ENCODE measurements around the gene RUNDC3A.
"Not testable (repeated sequence)": the region's sequence is repeated elsewhere in the genome, so short reads cannot be mapped to it uniquely, and the experiment has no call there.

The RUNDC3A gene

GRCh38 chr17:44343510-44344209 is 35.3 kb downstream of the RUNDC3A start:
- no peak for DNase-seq (ENCODE audit: low read depth)

- DNase-seq (ENCODE audit: low read depth) = peak; percentile 79
Measured at GRCh38 chr17:44344939-44345453, 36.6 kb downstream of the RUNDC3A start, which contains the start of gene GRN. TSS of gene GRN (plus strand) at chr17:44345302. CDS start at chr17:44349165, 3,863 bp downstream.

- DNase-seq (ENCODE audit: low read depth) = peak; percentile 13
Measured at GRCh38 chr17:44345454-44346026, 37.1 kb downstream of the RUNDC3A start.

GRCh38 chr17:44346064-44346844 is 37.9 kb downstream of the RUNDC3A start:
- DNase-seq (ENCODE audit: low read depth) = no peak

- DNase-seq (ENCODE audit: low read depth) = not testable (repeated sequence)
Measured at GRCh38 chr17:44347206-44348055, 39.0 kb downstream of the RUNDC3A start.

GRCh38 chr17:44348234-44348987 is 40.0 kb downstream of the RUNDC3A start:
- DNase-seq (ENCODE audit: low read depth) = no peak

- DNase-seq (ENCODE audit: low read depth) = no peak
Measured at GRCh38 chr17:44348988-44349364, 40.6 kb downstream of the RUNDC3A start.

- no peak for DNase-seq (ENCODE audit: low read depth)
Measured at GRCh38 chr17:44349553-44350070, 41.2 kb downstream of the RUNDC3A start.

GRCh38 chr17:44350733-44351226 is 42.4 kb downstream of the RUNDC3A start:
- peak; percentile 77 for DNase-seq (ENCODE audit: low read depth)

- no peak for DNase-seq (ENCODE audit: low read depth)
Measured at GRCh38 chr17:44351464-44351863, 43.1 kb downstream of the RUNDC3A start.

GRCh38 chr17:44351961-44352827 is 43.8 kb downstream of the RUNDC3A start:
- no peak for DNase-seq (ENCODE audit: low read depth)

GRCh38 chr17:44352828-44353671 is 44.6 kb downstream of the RUNDC3A start:
- no peak for DNase-seq (ENCODE audit: low read depth)

- peak; percentile 13 for DNase-seq (ENCODE audit: low read depth)
Measured at GRCh38 chr17:44353672-44354331, 45.4 kb downstream of the RUNDC3A start.

- peak; percentile 48 for DNase-seq (ENCODE audit: low read depth)
Measured at GRCh38 chr17:44354582-44355561, 46.5 kb downstream of the RUNDC3A start.

GRCh38 chr17:44355642-44356099 is 47.3 kb downstream of the RUNDC3A start:
- no peak for DNase-seq (ENCODE audit: low read depth)

- DNase-seq (ENCODE audit: low read depth) = no peak
Measured at GRCh38 chr17:44356241-44356640, 47.8 kb downstream of the RUNDC3A start.

GRCh38 chr17:44358066-44358465 is 49.7 kb downstream of the RUNDC3A start:
- no peak for DNase-seq (ENCODE audit: low read depth)
